HepG2 (cell line): ENCODE measurements around the gene PFN1. TPM values are rescaled to one million over a fixed set of nuclear protein-coding genes. Genes with fewer than 3 reads are reported as not detected.

ENCODE experiments used
- ARID2 ChIP-seq: sonication (generic); formaldehyde crosslinking; IDR thresholded peaks from 2 replicates; pipeline ENCODE4 v1.8.1; 2022; ENCODE audit warnings: mild to moderate bottlenecking, missing genetic modification reagents, borderline replicate concordance
- FIP1L1 ChIP-seq: fragments of 200-400 bp; formaldehyde crosslinking; IDR thresholded peaks from 2 replicates; pipeline ENCODE4 v1.6.1; 2018; ENCODE audit warnings: low read depth, mild to moderate bottlenecking, low read length, moderate library complexity, borderline replicate concordance; ENCODE audit not compliant: insufficient read depth
- FOSL2 ChIP-seq: sonication (generic); formaldehyde crosslinking; IDR thresholded peaks from 2 replicates; pipeline ENCODE4 v1.4.0; 2020; ENCODE audit warnings: missing genetic modification reagents
- KLF6 ChIP-seq: IDR thresholded peaks from 2 replicates; pipeline ENCODE4 v1.8.0; 2016; ENCODE audit warnings: missing biosample characterization, missing genetic modification reagents
- KLF9 ChIP-seq: IDR thresholded peaks from 2 replicates; pipeline ENCODE4 v1.6.1; 2016; ENCODE audit warnings: low read depth
- LBX2 ChIP-seq: sonication (generic); formaldehyde crosslinking; IDR thresholded peaks from 2 replicates; pipeline ENCODE4 v1.5.0; 2020; ENCODE audit warnings: missing genetic modification reagents, mild to moderate bottlenecking, borderline replicate concordance
- MBNL3 ChIP-seq: fragments of 250-450 bp; sonication (Bioruptor Pico); conservative IDR thresholded peaks from 2 replicates; pipeline ENCODE4 v1.8.0; 2022; ENCODE audit warnings: mild to moderate bottlenecking, inconsistent platforms
- PLRG1 ChIP-seq: fragments of 450-650 bp; conservative IDR thresholded peaks from 2 replicates; pipeline ENCODE4 v1.6.1; 2016
- SATB2 ChIP-seq: sonication (generic); formaldehyde crosslinking; IDR thresholded peaks from 2 replicates; pipeline ENCODE4 v1.5.0; 2020; ENCODE audit warnings: missing genetic modification reagents
- SIX1 ChIP-seq: sonication (generic); formaldehyde crosslinking; IDR thresholded peaks from 2 replicates; pipeline ENCODE4 v1.4.0; 2020; ENCODE audit warnings: missing genetic modification reagents, borderline replicate concordance
- SNAPC4 ChIP-seq: sonication (generic); formaldehyde crosslinking; IDR thresholded peaks from 2 replicates; pipeline ENCODE4 v1.4.0; 2020; ENCODE audit warnings: mild to moderate bottlenecking, missing genetic modification reagents
- TBX3 ChIP-seq: fragments of 450-650 bp; IDR thresholded peaks from 2 replicates; pipeline ENCODE4 v1.6.1; 2017; ENCODE audit warnings: antibody characterized with exemption, mild to moderate bottlenecking, inconsistent platforms, borderline replicate concordance
- TERF1 ChIP-seq: sonication (generic); formaldehyde crosslinking; IDR thresholded peaks from 2 replicates; pipeline ENCODE4 v1.8.0; 2022; ENCODE audit warnings: mild to moderate bottlenecking, missing genetic modification reagents, moderate library complexity
- ZNF281 ChIP-seq: sonication (generic); formaldehyde crosslinking; IDR thresholded peaks from 2 replicates; pipeline ENCODE4 v1.4.0; 2020; ENCODE audit warnings: missing genetic modification reagents, borderline replicate concordance
- ZNF326 ChIP-seq: sonication (generic); formaldehyde crosslinking; IDR thresholded peaks from 2 replicates; pipeline ENCODE4 v1.4.0; 2020; ENCODE audit warnings: missing genetic modification reagents, borderline replicate concordance
- ZNF44 ChIP-seq: sonication (generic); formaldehyde crosslinking; IDR thresholded peaks from 2 replicates; pipeline ENCODE4 v1.5.1; 2020; ENCODE audit warnings: mild to moderate bottlenecking, missing genetic modification reagents
- ZNF740 ChIP-seq: sonication (generic); formaldehyde crosslinking; IDR thresholded peaks from 2 replicates; pipeline ENCODE4 v1.4.0; 2020; ENCODE audit warnings: missing genetic modification reagents
- polyA plus RNA-seq, 8 experiments: library from polyadenylated mRNA; depleted of rRNA in 3 of 8; stranded (reverse) in 7 of 8; unstranded in 1 of 8; fragments of >200 nt; fragmentation: Illumina TruSeq in 4 of 8; extraction: Trizol in 4 of 8; gene quantifications; 2 replicates each; pipeline versions ENCODE4 v1.2.1 to v1.2.3, GENCODE V29; 2011 to 2016; ENCODE audit warnings: low read depth in 4 of 8, missing spikeins in 1 of 8, mixed read lengths in 1 of 8; ENCODE audit not compliant: insufficient read depth in 1 of 8
- total RNA-seq, 5 experiments: library from RNA; depleted of rRNA; stranded (reverse); fragments of >200 nt; fragmentation: Illumina TruSeq; extraction: Trizol; gene quantifications; 2 replicates each; pipeline ENCODE4 v1.2.3, GENCODE V29; 2016; ENCODE audit warnings: low read depth in 1 of 5
- TF ChIP-seq, protein P1 (sequence below): sonication (generic); formaldehyde crosslinking; IDR thresholded peaks from 2 replicates; pipeline ENCODE4 v1.8.0; 2022; ENCODE audit warnings: missing genetic modification reagents, mild to moderate bottlenecking, inconsistent platforms, borderline replicate concordance

The PFN1 gene
- total and polyA plus RNA-seq, 2 of the 13 experiments (the other 11 are each of a cell fraction or from before 2014, with no cell fraction given) = 494 to 613 TPM

GRCh38 chr17:4945176-4945943 lies 3.0 kb downstream of the PFN1 start (continued):
- TF ChIP-seq ARID2 (CRISPR knock-in tag) (peak; percentile 46; the same call in 1 of the 2 replicates), SATB2 (CRISPR knock-in tag) (no peak), PLRG1 (no peak), LBX2 (CRISPR knock-in tag) (no peak), MBNL3 (no peak), ZNF44 (CRISPR knock-in tag) (no peak), FOSL2 (CRISPR knock-in tag) (peak; percentile 97), TERF1 (no peak), SNAPC4 (no peak), SIX1 (CRISPR knock-in tag) (no peak), KLF9 (CRISPR knock-in tag) (no peak), TBX3 (no peak), ZNF326 (CRISPR knock-in tag) (no peak), ZNF281 (no peak), ZNF740 (CRISPR knock-in tag) (no peak), FIP1L1 (peak; percentile 62; the same call in 1 of the 2 replicates), KLF6 (CRISPR knock-in tag) (no peak)
- TF ChIP-seq, protein P1, sequence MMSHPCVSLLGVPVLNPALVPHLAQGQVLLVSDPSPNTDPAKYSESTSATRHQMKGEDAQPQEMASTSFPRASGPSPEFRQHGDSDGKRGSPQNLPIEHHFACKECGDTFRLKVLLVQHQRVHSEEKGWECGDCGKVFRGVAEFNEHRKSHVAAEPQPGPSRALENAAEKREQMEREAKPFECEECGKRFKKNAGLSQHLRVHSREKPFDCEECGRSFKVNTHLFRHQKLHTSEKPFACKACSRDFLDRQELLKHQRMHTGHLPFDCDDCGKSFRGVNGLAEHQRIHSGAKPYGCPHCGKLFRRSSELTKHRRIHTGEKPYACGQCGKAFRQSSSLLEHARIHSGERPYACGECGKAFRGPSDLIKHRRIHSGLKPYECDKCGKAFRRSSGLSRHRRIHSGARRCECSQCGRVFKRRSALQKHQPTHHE (CRISPR knock-in tag) = no peak
